Measurements from ENCODE around the gene SESTD1. TPM values are rescaled to one million over a fixed set of nuclear protein-coding genes. Genes with fewer than 3 reads are reported as not detected.

SESTD1 gene
- total RNA-seq, 1 donor from 2014 or later, result 70.6 TPM

- DNase-seq (ENCODE audit: low spot score), result no peak
Measured at GRCh38 chr2:179191110-179191509, 73.5 kb downstream of the SESTD1 start.

GRCh38 chr2:179186126-179186525 is 78.5 kb downstream of the SESTD1 start:
- DNase-seq (ENCODE audit: low spot score), result no peak

DNA sequence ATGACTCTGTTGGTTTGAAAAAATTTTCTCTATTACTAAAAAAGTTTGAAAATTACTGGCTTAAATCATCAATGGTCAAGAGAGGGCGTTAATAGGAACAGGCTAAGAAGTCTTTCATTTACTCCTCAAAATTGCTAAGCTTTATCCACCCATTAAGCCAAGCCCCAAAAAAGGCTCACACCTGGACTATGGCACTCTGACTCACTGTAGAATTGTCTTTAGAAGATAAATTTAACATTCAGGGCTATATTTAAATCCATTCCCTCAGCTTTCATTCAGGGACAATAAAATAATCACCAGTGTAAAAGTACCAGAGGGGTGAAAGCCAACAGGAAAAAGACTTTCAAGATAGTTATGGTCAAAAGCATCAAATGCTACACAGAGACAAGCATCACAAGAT is 80.0 kb downstream of the SESTD1 start:
- DNase-seq (ENCODE audit: low spot score), result no peak

DNA sequence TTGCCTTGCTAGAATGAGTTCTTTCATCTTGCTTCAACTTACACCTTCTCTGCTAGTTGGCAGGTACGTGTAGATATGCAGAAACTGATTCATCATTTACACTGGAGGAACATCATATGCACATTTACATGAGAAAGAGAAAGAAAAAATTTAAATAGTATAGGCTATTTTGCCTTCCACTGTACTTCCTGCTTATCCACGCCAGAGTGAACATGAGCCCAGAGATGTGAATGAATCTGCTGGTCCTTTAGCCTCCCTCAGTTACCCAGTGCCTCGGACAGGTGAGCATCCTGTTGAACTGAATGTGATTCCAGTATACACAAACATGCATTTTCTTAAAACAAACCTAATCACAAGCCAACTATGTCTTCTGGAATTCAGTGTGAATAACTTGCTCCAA is 83.6 kb downstream of the SESTD1 start:
- no peak for DNase-seq (ENCODE audit: low spot score)

- DNase-seq (ENCODE audit: low spot score), result no peak
Measured at GRCh38 chr2:179180242-179180641, 84.4 kb downstream of the SESTD1 start.

DNA sequence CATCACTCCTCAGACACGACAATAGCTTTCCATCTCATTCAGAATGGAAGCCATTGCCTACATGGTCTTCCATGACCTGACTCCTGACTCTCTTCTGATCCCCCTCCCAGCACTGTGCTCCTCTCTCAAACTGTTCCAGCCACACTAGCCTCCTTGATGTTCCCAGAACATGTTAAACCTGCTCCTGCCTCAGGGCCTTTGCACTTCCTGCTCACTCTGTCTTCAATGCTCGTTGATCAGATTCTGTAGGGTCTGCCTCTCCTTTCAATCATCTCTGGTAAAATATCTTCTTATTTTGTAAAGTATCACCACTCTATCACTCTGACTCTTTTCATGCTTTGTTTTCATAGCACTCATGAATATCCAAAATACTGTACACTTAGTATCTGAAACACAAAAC is 84.9 kb downstream of the SESTD1 start:
- no peak for DNase-seq (ENCODE audit: low spot score)

GRCh38 chr2:179177694-179178093 is 86.9 kb downstream of the SESTD1 start:
- DNase-seq (ENCODE audit: low spot score), result no peak

DNA sequence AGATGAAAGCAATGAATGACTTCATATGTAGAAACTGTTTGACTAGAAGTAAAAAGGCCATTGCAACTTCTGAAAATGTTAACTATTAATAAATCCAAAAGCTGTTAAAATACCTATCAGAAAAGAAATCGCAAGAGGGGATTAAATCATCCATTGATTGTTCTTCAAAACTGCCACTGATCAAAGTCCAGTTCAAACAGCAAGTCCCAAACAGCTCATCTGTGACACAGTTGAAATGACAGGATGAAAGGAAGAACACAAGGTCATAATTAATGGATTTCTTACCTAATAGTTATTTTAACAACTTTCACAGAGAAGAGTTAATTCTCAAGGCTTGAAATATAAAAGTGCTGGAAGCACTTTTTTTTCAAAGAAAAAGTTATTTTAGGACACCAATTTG is 90.4 kb downstream of the SESTD1 start:
- no peak for DNase-seq (ENCODE audit: low spot score)

- no peak for DNase-seq (ENCODE audit: low spot score)
Measured at GRCh38 chr2:179172894-179173293, 91.7 kb downstream of the SESTD1 start.

DNA sequence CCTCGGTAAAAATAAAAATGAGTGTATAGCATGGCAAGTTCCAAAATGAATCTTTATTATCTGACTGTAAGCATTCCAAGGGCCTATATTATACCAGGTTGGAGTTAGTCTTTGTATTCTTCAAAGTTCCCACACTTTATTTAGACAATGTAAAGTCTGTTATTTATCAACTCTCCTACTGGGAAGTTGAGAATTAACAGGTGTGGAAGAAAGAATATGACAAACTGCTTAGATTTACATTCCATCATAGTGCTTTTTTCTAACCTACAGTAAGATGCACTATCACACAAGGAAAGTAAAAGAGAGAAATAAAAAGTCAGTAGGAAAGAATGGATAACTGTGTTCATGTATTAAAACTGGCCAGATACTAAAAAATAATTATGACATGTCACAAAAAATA is 93.3 kb downstream of the SESTD1 start:
- DNase-seq (ENCODE audit: low spot score), result no peak

DNA sequence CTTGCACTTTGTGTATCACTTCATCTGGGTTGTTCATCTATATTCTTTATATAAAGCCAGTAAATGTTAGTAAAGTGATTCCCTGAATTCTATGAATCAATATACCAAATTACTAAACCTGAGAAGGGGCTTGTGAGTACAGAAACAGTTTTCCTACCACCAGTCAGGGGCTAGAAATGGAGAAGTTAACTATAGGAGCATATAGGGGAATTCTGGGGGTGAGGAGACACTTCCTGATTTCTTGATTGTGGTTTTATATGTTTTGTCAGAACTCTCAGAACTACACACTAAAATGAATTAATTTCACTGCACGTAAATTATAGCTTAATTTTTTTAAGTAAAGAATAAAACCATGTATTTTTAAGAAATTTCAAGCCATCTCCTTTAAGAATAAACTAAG is 93.7 kb downstream of the SESTD1 start:
- DNase-seq (ENCODE audit: low spot score), result no peak

GRCh38 chr2:179165356-179166000 is 99.2 kb downstream of the SESTD1 start:
- DNase-seq (ENCODE audit: low spot score), result no peak

GRCh38 chr2:179141206-179141605 is 123.4 kb downstream of the SESTD1 start:
- no peak for DNase-seq (ENCODE audit: low spot score)

GRCh38 chr2:179140571-179140970 is 124.1 kb downstream of the SESTD1 start:
- DNase-seq (ENCODE audit: low spot score), result no peak

- no peak for DNase-seq (ENCODE audit: low spot score)
Measured at GRCh38 chr2:179139506-179139905, 125.1 kb downstream of the SESTD1 start.

GRCh38 chr2:179137200-179137759 is 127.4 kb downstream of the SESTD1 start:
- no peak for DNase-seq (ENCODE audit: low spot score)

DNA sequence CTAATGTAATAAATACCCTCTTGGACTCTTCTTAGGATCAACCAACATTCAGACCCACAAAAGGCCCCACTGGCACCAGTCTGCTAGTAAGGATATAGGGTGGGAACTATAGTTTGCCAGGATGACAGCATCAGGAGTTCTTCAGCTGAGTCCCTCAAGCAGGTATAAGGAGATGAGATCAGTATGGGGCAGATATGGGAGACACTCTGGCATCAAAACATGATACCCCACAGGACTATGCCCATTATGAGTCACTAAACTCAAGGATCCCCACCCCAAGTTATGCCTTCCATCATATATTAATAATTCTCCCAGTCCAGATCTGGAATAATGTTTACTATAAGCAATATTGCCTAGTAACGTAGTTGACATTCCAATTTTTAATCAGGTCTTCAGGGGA is 131.6 kb downstream of the SESTD1 start:
- no peak for DNase-seq (ENCODE audit: low spot score)

DNA sequence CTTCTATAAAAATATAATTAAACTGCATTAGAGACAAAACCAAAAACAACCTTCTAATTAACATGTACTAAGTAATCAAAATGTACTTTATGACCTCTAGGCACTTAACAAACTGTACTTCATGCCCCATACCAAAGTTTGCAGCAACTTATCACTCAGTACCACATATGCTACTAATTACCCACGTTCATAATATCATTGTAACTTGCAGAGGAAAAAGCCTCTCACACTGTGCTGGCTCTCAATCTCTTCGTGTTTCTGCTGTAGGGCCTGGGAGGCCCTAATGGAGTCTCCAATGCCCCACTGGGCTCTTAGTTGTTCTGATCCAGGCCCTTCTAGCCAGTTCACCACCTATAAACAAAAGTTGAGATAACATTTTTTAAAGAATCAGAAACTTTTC is 132.6 kb downstream of the SESTD1 start:
- no peak for DNase-seq (ENCODE audit: low spot score)

- no peak for DNase-seq (ENCODE audit: low spot score)
Measured at GRCh38 chr2:179130560-179130959, 134.1 kb downstream of the SESTD1 start.

- no peak for DNase-seq (ENCODE audit: low spot score)
Measured at GRCh38 chr2:179129574-179130238, 134.9 kb downstream of the SESTD1 start.

GRCh38 chr2:179125404-179125803 is 139.2 kb downstream of the SESTD1 start:
- DNase-seq (ENCODE audit: low spot score), result no peak

GRCh38 chr2:179124282-179124681 is 140.3 kb downstream of the SESTD1 start:
- DNase-seq (ENCODE audit: low spot score), result no peak

DNA sequence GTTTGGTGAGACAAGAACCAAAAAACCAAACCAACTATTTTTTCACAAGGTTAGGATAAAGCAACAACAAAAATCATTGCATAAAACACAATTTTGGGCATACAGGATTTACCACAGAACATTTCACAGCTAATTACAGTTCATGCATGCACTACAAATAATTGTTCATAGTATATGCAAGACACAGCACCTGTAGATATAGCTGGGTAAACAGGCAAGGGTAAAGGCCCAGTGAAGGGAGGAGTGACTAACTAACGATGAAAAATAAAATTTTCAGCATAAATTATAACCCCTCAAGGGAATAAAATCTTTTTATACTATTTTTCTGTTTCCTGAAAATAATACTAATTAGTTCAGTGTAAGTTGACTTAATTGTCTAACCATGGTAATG is 141.4 kb downstream of the SESTD1 start:
- DNase-seq (ENCODE audit: low spot score), result no peak

GRCh38 chr2:179107737-179108136 is 156.9 kb downstream of the SESTD1 start:
- DNase-seq (ENCODE audit: low spot score), result no peak
